Progenitor cell of endocrine pancreas (in vitro differentiated cells): ENCODE data around the gene ZNF667. TPM values are rescaled to one million over a fixed set of nuclear protein-coding genes. Genes with fewer than 3 reads are reported as not detected.

Source experiments
- DNase-seq: peaks from one replicate; pipeline ENCODE4 v3.0.0; 2021; ENCODE audit warnings: low spot score; ENCODE audit not compliant: unreplicated experiment
- H3K27ac Mint-ChIP-seq: 2 replicates; pipeline ENCODE4 v1.8.0; 2021; ENCODE audit warnings: mild to moderate bottlenecking, moderate library complexity, mixed read lengths
- H3K27me3 Mint-ChIP-seq: 2 replicates; pipeline ENCODE4 v1.8.0; 2021; ENCODE audit warnings: mixed read lengths
- H3K36me3 Mint-ChIP-seq: 2 replicates; pipeline ENCODE4 v1.8.0; 2022; ENCODE audit warnings: mixed read lengths; ENCODE audit not compliant: insufficient read depth
- H3K4me1 Mint-ChIP-seq: 2 replicates; pipeline ENCODE4 v1.8.0; 2021; ENCODE audit warnings: low read depth, mixed read lengths
- H3K4me3 Mint-ChIP-seq: 2 replicates; pipeline ENCODE4 v1.8.0; 2021; ENCODE audit warnings: low read depth, mild to moderate bottlenecking, moderate library complexity, mixed read lengths
- H3K9me3 Mint-ChIP-seq: 2 replicates; pipeline ENCODE4 v1.8.0; 2021; ENCODE audit warnings: low read depth, mixed read lengths
- total RNA-seq: library from RNA; stranded (reverse); gene quantifications from 2 replicates; pipeline ENCODE4 v1.2.1, GENCODE V29; 2021
- TF ChIP-seq, protein P1 (sequence below): fragments of 200-600 bp; sonication (generic); IDR thresholded peaks from one replicate; pipeline ENCODE4 v1.5.0; 2021; ENCODE audit warnings: antibody characterized with exemption, mild to moderate bottlenecking; ENCODE audit not compliant: unreplicated experiment

ZNF667 gene
- total RNA-seq, 1 donor from 2014 or later: not detected

GRCh38 chr19:56423985-56424353, 53.2 kb downstream of the ZNF667 start:
- no peak for DNase-seq
- Mint-ChIP-seq H3K27ac (no peak overlapping the region), H3K27me3 (no peaks in the 10 kb centered on the region), H3K9me3 (peaks cover 67% of the 10 kb centered on the region), H3K36me3 (peaks cover 63% of the 10 kb centered on the region), H3K4me3 (no peak overlapping the region), H3K4me1 (no peaks in the 10 kb centered on the region)
- TF ChIP-seq, protein P1, sequence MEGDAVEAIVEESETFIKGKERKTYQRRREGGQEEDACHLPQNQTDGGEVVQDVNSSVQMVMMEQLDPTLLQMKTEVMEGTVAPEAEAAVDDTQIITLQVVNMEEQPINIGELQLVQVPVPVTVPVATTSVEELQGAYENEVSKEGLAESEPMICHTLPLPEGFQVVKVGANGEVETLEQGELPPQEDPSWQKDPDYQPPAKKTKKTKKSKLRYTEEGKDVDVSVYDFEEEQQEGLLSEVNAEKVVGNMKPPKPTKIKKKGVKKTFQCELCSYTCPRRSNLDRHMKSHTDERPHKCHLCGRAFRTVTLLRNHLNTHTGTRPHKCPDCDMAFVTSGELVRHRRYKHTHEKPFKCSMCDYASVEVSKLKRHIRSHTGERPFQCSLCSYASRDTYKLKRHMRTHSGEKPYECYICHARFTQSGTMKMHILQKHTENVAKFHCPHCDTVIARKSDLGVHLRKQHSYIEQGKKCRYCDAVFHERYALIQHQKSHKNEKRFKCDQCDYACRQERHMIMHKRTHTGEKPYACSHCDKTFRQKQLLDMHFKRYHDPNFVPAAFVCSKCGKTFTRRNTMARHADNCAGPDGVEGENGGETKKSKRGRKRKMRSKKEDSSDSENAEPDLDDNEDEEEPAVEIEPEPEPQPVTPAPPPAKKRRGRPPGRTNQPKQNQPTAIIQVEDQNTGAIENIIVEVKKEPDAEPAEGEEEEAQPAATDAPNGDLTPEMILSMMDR: no peak

- H3K36me3 Mint-ChIP-seq: peaks cover 69% of the 10 kb centered on the region
- TF ChIP-seq, protein P1: no peak
- H3K4me3 Mint-ChIP-seq: no peak overlapping the region
- H3K9me3 Mint-ChIP-seq: peaks cover 71% of the 10 kb centered on the region
- H3K27me3 Mint-ChIP-seq: no peaks in the 10 kb centered on the region
- DNase-seq: no peak
- H3K4me1 Mint-ChIP-seq: no peaks in the 10 kb centered on the region
- peak overlapping the region; percentile 67 for H3K27ac Mint-ChIP-seq
Observed at GRCh38 chr19:56423276-56423984, 53.7 kb downstream of the ZNF667 start.

- no peak for DNase-seq
- H3K27me3 Mint-ChIP-seq: no peaks in the 10 kb centered on the region
- H3K4me3 Mint-ChIP-seq: peak overlapping the region; percentile 90
- H3K27ac Mint-ChIP-seq: peak overlapping the region; percentile 99
- peaks cover 79% of the 10 kb centered on the region for H3K36me3 Mint-ChIP-seq
- TF ChIP-seq, protein P1: no peak
- H3K9me3 Mint-ChIP-seq: peaks cover 65% of the 10 kb centered on the region
- H3K4me1 Mint-ChIP-seq: peaks cover 17% of the 10 kb centered on the region
Observed at GRCh38 chr19:56405062-56405461, 72.1 kb downstream of the ZNF667 start.

DNA sequence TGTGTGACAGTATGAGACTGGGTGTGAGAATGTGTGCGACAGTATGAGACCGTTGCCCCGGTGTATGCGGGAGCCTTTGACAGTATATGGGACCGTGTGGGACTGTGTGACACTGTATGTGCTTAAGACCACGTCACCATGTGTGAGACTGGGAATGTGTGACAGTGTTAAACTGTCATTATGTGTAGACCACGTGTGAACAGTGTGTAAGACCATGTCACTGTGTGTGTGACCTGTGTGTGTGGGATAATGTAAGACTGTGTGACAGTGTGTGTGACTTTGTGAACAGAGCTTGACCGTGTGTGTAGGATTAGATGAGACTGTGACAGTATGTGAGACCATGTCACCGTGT, 72.5 kb downstream of the ZNF667 start:
- peak overlapping the region; percentile 99 for H3K27ac Mint-ChIP-seq
- H3K36me3 Mint-ChIP-seq: peaks cover 78% of the 10 kb centered on the region
- peaks cover 62% of the 10 kb centered on the region for H3K9me3 Mint-ChIP-seq
- H3K4me3 Mint-ChIP-seq: peak overlapping the region; percentile 90
- H3K27me3 Mint-ChIP-seq: no peaks in the 10 kb centered on the region
- peaks cover 17% of the 10 kb centered on the region for H3K4me1 Mint-ChIP-seq
- TF ChIP-seq, protein P1: no peak
- no peak for DNase-seq

GRCh38 chr19:56403764-56404704, 73.1 kb downstream of the ZNF667 start, which contains the start of gene ZNF583:
Gene ZNF583 (plus strand): TSS chr19:56404332. CDS start chr19:56407115, 2,783 bp downstream.
- H3K27ac Mint-ChIP-seq: peak within 1 kb of the TSS; percentile 99
- peak; percentile 85 for DNase-seq
- H3K4me1 Mint-ChIP-seq: peaks cover 17% of the 10 kb centered on the region
- TF ChIP-seq, protein P1: no peak
- no peaks in the 10 kb centered on the region for H3K27me3 Mint-ChIP-seq
- peaks cover 79% of the 10 kb centered on the region for H3K36me3 Mint-ChIP-seq
- peak within 1 kb of the TSS; percentile 90 for H3K4me3 Mint-ChIP-seq
- peaks cover 66% of the 10 kb centered on the region for H3K9me3 Mint-ChIP-seq
